Glutamatergic neuron (in vitro differentiated cells): Measurements from ENCODE around the gene SP6. TPM values are rescaled to one million over a fixed set of nuclear protein-coding genes. Genes with fewer than 3 reads are reported as not detected.

Experiments used
- DNase-seq: peaks from one replicate; pipeline ENCODE4 v3.0.0; 2022
- H3K27ac Mint-ChIP-seq: one replicate; pipeline ENCODE4 v1.8.0; 2020; ENCODE audit warnings: mild to moderate bottlenecking, mixed read lengths, inconsistent platforms; ENCODE audit not compliant: unreplicated experiment
- H3K27me3 Mint-ChIP-seq: one replicate; pipeline ENCODE4 v1.8.0; 2020; ENCODE audit warnings: mild to moderate bottlenecking, moderate library complexity, mixed read lengths, inconsistent platforms; ENCODE audit not compliant: unreplicated experiment
- H3K36me3 Mint-ChIP-seq: one replicate; pipeline ENCODE4 v1.8.0; 2020; ENCODE audit warnings: mild to moderate bottlenecking, mixed read lengths, inconsistent platforms; ENCODE audit not compliant: unreplicated experiment
- H3K4me1 Mint-ChIP-seq: one replicate; pipeline ENCODE4 v1.8.0; 2020; ENCODE audit warnings: mild to moderate bottlenecking, low read depth, mixed read lengths, inconsistent platforms; ENCODE audit not compliant: unreplicated experiment
- H3K4me3 Mint-ChIP-seq: one replicate; pipeline ENCODE4 v1.8.0; 2020; ENCODE audit warnings: mild to moderate bottlenecking, mixed read lengths, inconsistent platforms; ENCODE audit not compliant: unreplicated experiment
- H3K9me3 Mint-ChIP-seq: one replicate; pipeline ENCODE4 v1.8.0; 2020; ENCODE audit warnings: mild to moderate bottlenecking, moderate library complexity, mixed read lengths, inconsistent platforms; ENCODE audit not compliant: unreplicated experiment
- total RNA-seq: library from RNA; stranded (reverse); fragmentation: NEBNext Ultra II Directional; extraction: Animal tissue kit (Norgen Biotek cat#: 25700); gene quantifications from one replicate; pipeline ENCODE4 v1.2.1, GENCODE V29; 2021; ENCODE audit not compliant: unreplicated experiment
- TF ChIP-seq, protein P1 (sequence below): fragments of 200-600 bp; sonication (generic); IDR thresholded peaks from one replicate; pipeline ENCODE4 v1.5.0; 2021; ENCODE audit not compliant: partially characterized antibody, unreplicated experiment

The SP6 gene
- total RNA-seq, 1 donor from 2014 or later = 1.7 TPM

DNA sequence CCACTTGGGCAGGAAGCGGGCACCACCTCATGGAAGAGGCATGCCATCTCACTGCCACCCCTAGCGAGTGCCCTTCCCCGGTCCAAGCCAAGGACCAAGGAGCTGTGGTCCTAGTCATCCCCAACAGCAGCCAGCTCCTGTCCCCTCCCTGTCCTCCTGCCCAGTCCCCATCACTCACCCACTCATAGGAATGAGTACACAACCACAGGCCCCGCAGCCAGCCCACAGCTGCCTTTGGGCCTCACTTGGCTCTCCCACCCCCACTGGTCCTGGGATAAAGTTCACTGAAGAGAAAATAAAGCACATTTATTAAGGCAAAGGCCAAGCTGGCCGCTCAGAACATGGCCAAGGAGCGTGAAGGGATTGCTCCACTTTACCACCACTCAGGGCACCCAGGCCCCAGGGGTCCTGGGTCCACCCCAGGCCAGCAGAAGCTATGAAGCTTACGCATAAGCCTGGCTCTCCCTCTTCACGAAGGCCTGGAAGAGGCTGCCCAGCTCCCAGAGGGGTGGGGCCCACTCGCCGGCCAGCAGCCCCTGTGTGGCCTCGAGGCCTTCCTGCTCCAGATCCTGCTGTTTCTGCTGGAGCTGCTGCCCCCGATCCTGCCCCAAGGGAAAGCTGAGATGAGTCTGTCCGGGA, 13.4 kb downstream of the SP6 start:
- Mint-ChIP-seq H3K9me3 (peaks cover 1% of the 10 kb centered on the region), H3K4me3 (no peak overlapping the region), H3K27ac (no peak overlapping the region), H3K4me1 (peaks cover 2% of the 10 kb centered on the region), H3K27me3 (peaks cover 9% of the 10 kb centered on the region), H3K36me3 (no peaks in the 10 kb centered on the region)
- DNase-seq = no peak
- TF ChIP-seq, protein P1, sequence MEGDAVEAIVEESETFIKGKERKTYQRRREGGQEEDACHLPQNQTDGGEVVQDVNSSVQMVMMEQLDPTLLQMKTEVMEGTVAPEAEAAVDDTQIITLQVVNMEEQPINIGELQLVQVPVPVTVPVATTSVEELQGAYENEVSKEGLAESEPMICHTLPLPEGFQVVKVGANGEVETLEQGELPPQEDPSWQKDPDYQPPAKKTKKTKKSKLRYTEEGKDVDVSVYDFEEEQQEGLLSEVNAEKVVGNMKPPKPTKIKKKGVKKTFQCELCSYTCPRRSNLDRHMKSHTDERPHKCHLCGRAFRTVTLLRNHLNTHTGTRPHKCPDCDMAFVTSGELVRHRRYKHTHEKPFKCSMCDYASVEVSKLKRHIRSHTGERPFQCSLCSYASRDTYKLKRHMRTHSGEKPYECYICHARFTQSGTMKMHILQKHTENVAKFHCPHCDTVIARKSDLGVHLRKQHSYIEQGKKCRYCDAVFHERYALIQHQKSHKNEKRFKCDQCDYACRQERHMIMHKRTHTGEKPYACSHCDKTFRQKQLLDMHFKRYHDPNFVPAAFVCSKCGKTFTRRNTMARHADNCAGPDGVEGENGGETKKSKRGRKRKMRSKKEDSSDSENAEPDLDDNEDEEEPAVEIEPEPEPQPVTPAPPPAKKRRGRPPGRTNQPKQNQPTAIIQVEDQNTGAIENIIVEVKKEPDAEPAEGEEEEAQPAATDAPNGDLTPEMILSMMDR = no peak

DNA sequence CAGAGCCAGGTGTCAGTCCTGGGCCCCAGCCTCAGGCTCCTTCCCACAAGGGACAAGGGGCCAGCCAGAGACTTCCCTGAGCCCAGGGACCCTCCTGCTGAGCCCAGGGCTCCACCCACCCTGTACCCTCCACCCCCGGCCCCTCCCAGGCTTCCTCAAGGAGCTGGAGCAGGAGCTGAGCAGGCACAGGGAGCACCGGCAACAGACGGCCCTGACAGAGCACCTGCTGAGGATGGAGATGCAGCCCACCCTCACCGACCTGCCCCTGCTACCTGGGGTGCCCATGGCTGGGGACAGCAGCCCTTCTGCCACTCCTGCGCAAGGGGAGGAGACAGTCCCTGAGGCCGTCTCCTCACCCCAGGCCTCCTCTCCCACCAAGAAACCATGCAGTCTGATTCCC, 14.4 kb downstream of the SP6 start:
- Mint-ChIP-seq H3K4me3 (no peak overlapping the region), H3K27ac (no peak overlapping the region), H3K9me3 (peaks cover 2% of the 10 kb centered on the region), H3K36me3 (no peaks in the 10 kb centered on the region), H3K4me1 (peaks cover 5% of the 10 kb centered on the region), H3K27me3 (peaks cover 12% of the 10 kb centered on the region)
- DNase-seq = peak; percentile 6
- TF ChIP-seq, protein P1 = no peak

DNA sequence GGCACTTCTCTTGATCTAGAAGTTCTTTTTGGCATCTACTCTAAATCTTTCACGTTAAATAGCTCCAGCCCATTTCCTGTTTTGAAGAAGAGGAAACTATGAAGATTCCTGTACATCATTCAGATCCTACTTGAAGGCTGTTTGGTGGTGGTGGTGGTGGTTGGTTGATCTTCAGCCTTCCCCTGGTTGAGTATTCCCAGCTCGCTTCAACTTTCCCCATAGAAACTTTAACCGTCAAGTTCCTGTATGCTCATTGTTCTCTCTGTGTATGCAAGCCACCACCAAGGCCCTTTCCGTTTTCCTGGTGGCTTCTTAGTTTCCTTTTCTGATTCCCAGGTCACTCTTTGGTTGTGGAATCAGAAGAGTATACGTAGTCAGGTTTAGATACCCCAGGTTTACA, 16.2 kb downstream of the SP6 start:
- Mint-ChIP-seq H3K9me3 (peaks cover 8% of the 10 kb centered on the region), H3K27me3 (peaks cover 13% of the 10 kb centered on the region), H3K27ac (no peak overlapping the region), H3K4me3 (no peak overlapping the region), H3K36me3 (no peaks in the 10 kb centered on the region), H3K4me1 (peaks cover 9% of the 10 kb centered on the region)
- TF ChIP-seq, protein P1 = no peak
- no peak for DNase-seq

DNA sequence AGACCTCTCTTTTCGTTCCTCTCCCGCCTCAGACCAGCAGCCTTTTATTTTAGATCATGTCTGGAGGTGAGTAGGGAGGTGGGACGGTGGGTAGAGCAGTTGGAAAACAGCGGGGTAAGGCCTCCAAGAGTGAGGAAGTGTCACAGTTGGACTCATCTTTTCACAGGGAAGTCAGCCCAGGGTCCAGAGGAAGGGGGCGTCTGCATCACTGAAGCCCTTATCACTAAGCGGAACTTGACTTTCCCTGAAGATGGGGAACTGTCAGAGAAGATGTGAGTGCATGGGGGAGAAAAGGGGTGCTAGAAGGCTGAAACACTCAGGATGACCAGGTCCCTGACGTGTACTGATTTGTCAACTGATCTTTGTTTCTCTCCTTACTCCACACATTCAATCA, 19.0 kb downstream of the SP6 start:
- TF ChIP-seq, protein P1 = no peak
- H3K4me1 Mint-ChIP-seq = peaks cover 9% of the 10 kb centered on the region
- peaks cover 8% of the 10 kb centered on the region for H3K9me3 Mint-ChIP-seq
- no peaks in the 10 kb centered on the region for H3K36me3 Mint-ChIP-seq
- peak overlapping the region; percentile 97 for H3K4me3 Mint-ChIP-seq
- DNase-seq = no peak
- peaks cover 11% of the 10 kb centered on the region for H3K27me3 Mint-ChIP-seq
- H3K27ac Mint-ChIP-seq = peak overlapping the region; percentile 49

DNA sequence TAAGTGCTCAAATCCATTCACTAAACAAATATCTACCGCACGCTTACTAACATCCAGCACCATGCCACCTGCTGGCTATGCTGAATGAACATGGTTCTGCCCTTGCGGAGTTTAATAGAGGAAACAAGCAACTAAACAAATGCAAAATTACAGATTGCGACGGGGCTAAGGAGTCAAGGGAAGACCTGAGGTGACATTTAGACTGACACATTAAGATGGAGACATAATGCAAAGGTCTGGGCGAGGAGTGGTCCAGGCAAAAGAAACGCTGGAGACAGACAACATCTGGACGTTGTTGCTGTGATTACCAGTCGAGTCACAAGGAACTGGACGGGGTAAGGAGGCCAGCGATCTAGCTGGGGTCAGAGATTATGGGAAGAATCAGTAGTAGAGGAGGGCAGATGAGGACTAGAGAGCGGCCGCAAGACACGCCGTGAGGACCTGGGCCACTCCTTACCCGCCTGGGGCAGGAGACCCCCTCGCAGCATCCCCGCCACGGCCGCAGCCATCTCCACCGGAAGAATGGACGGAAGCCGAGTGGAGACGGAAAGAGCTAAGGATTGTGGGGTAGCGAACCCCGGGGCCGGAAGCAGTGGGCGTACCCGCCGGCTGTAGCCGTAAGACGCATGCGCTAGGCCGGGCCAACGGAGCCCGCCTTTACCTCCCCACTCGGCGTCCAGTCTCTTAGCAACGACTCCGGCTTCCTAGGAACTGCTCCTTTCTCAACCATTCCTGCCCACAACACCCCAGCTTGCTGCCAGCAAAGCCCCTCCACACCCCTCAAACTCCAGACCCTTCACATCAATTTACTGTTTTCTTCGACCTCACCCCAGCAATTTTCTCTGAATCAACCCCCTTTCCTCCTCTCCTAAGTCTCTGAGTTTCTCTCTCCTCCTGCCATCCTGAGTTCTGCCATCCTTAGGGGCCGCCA, 19.7 kb downstream of the SP6 start, which contains the start of the genes LRRC46 and MRPL10:
Gene LRRC46 (plus strand): TSS at position 668 of the 931 bp plus-strand sequence. CDS start 320 bp downstream, outside the sequence.
Gene MRPL10 (minus strand): TSS at position 539 of the 931 bp plus-strand sequence. CDS start 30 bp downstream, at position 509.
- H3K4me3 Mint-ChIP-seq = peak within 1 kb of the TSS; percentile 97
- H3K27me3 Mint-ChIP-seq = peaks cover 11% of the 10 kb centered on the region
- peak within 1 kb of the TSS; percentile 94 for H3K27ac Mint-ChIP-seq
- H3K36me3 Mint-ChIP-seq = no peaks in the 10 kb centered on the region
- DNase-seq = peak; percentile 95
- H3K9me3 Mint-ChIP-seq = peaks cover 8% of the 10 kb centered on the region
- TF ChIP-seq, protein P1 = no peak
- H3K4me1 Mint-ChIP-seq = peaks cover 9% of the 10 kb centered on the region
